K562 (cell line): ENCODE results near the gene MUCL3. TPM values are rescaled to one million over a fixed set of nuclear protein-coding genes. Genes with fewer than 3 reads are reported as not detected.

ENCODE experiments used
- ATAC-seq: fragments of 200-7000 bp; cut with Tn5 transposase; 3 replicates; pipeline ENCODE4 v1.9.1; 2020; ENCODE audit warnings: moderate library complexity
- BruUV-seq: library from RNA; stranded (reverse); fragments of 400-500 nt; replicated peaks from 2 replicates; lab custom pipeline; 2021; lab: Mats Ljungman, UMichigan
- CTCF ChIA-PET: fragments of 300-600 bp; formaldehyde crosslinking; extraction: SDS; loops from one replicate; lab custom pipeline; 2021; ENCODE audit warnings: low intra/inter-chr PET ratio; lab: Yijun Ruan, JAX
- POLR2A ChIA-PET: fragments of 300-600, 350-650 bp; sonication (Branson Sonifier 250); formaldehyde crosslinking; extraction: SDS; loops from one replicate; lab custom pipeline; 2021; ENCODE audit warnings: antibody characterized with exemption, inconsistent platforms; lab: Yijun Ruan, JAX
- DNase-seq, 4 experiments: peaks; one replicate each; pipeline versions ENCODE4 v3.0.0 to v3.0.0-alpha.2; 2011 to 2018; ENCODE audit warnings: low spot score in 3 of 4, mixed read lengths in 3 of 4; ENCODE audit errors: extremely low read depth in 1 of 4
- FAIRE-seq: peaks from 2 replicates; lab custom pipeline; 2011; peaks lifted over from hg19 to GRCh38; lab: Jason Lieb, UNC
- H2AFZ ChIP-seq: 2 replicates; pipeline ENCODE4 v1.6.0; 2011; ENCODE audit warnings: low read depth, low read length, control low read depth, inconsistent platforms
- H3K27ac ChIP-seq: fragments of 200-600 bp; 3 replicates; pipeline ENCODE4 v1.8.0; 2011; ENCODE audit warnings: low read depth, mild to moderate bottlenecking, control low read depth, inconsistent platforms, low read length, moderate library complexity, mixed read lengths; ENCODE audit errors: extremely low read depth
- H3K27me3 ChIP-seq, 2 experiments: fragments of 300-600 bp in 1 of 2; 2 replicates in 1 of 2; 3 replicates in 1 of 2; pipeline versions ENCODE4 v1.6.0 to v1.8.0; 2011; ENCODE audit warnings: inconsistent platforms in 2 of 2, low read length in 2 of 2, mild to moderate bottlenecking in 1 of 2, mixed read lengths in 1 of 2, moderate library complexity in 1 of 2; ENCODE audit not compliant: control insufficient read depth in 2 of 2, insufficient read depth in 2 of 2
- H3K36me3 ChIP-seq: fragments of 300-600 bp; 3 replicates; pipeline ENCODE4 v1.8.0; 2011; ENCODE audit warnings: mild to moderate bottlenecking, low read length, inconsistent platforms; ENCODE audit not compliant: control insufficient read depth, insufficient read depth
- H3K4me1 ChIP-seq, 2 experiments: fragments of 200-600 bp in 1 of 2; replicated peaks in 1 of 2; 2 replicates in 1 of 2; 3 replicates in 1 of 2; pipeline versions ENCODE4 v1.5.1 to v1.8.0; 2011; ENCODE audit warnings: inconsistent platforms in 2 of 2, low read length in 2 of 2, mild to moderate bottlenecking in 1 of 2, mixed read lengths in 1 of 2, moderate library complexity in 1 of 2; ENCODE audit not compliant: control insufficient read depth in 2 of 2, insufficient read depth in 2 of 2
- H3K4me2 ChIP-seq: 2 replicates; pipeline ENCODE4 v1.6.1; 2011; ENCODE audit warnings: low read length, control low read depth, inconsistent platforms, mixed read lengths; ENCODE audit not compliant: insufficient read depth
- H3K4me3 ChIP-seq: fragments of 200-600 bp; sonication (generic), shearing (Covaris generic); 2 replicates; pipeline ENCODE4 v1.5.1; 2016; ENCODE audit warnings: control low read depth, inconsistent platforms
- H3K79me2 ChIP-seq: fragments of 200-600 bp; 3 replicates; pipeline ENCODE4 v1.8.0; 2011; ENCODE audit warnings: low read length, inconsistent platforms; ENCODE audit not compliant: control insufficient read depth, insufficient read depth
- H3K9ac ChIP-seq, 2 experiments: 2 replicates each; pipeline versions ENCODE4 v1.6.0 to v1.6.1; 2011; ENCODE audit warnings: low read depth in 2 of 2, low read length in 2 of 2, control low read depth in 1 of 2, inconsistent platforms in 1 of 2, mild to moderate bottlenecking in 1 of 2, mixed read lengths in 1 of 2; ENCODE audit not compliant: insufficient read depth in 1 of 2
- H3K9me1 ChIP-seq: one replicate; pipeline ENCODE4 v1.6.0; 2011; ENCODE audit warnings: inconsistent platforms, mild to moderate bottlenecking, low read length, moderate library complexity; ENCODE audit not compliant: control insufficient read depth, insufficient read depth
- H3K9me3 ChIP-seq: replicated peaks from 2 replicates; pipeline ENCODE4 v1.5.1; 2011; ENCODE audit warnings: low read depth, low read length, inconsistent platforms; ENCODE audit not compliant: control insufficient read depth, insufficient read depth
- H4K20me1 ChIP-seq: replicated peaks from 2 replicates; pipeline ENCODE4 v1.6.1; 2011; ENCODE audit warnings: low read length, inconsistent platforms, mixed read lengths; ENCODE audit not compliant: control insufficient read depth, insufficient read depth
- BDP1 ChIP-seq: IDR thresholded peaks from 3 replicates; pipeline ENCODE4 v1.6.1; 2011; ENCODE audit not compliant: insufficient read length, insufficient read depth
- CREB1 ChIP-seq, 2 experiments: sonication (generic) in 1 of 2; formaldehyde crosslinking in 1 of 2; IDR thresholded peaks; 2 replicates each; pipeline versions ENCODE4 v1.6.1 to v1.8.0; 2012 to 2022; ENCODE audit warnings: inconsistent platforms in 1 of 2, mild to moderate bottlenecking in 1 of 2, missing genetic modification reagents in 1 of 2, moderate library complexity in 1 of 2
- NCOA2 ChIP-seq, 2 experiments: fragments of 450-650 bp; IDR thresholded peaks; 2 replicates each; pipeline ENCODE4 v1.6.1; 2018; ENCODE audit warnings: mild to moderate bottlenecking in 2 of 2, moderate library complexity in 1 of 2; ENCODE audit not compliant: partially characterized antibody in 2 of 2
- ZNF512 ChIP-seq: IDR thresholded peaks from 2 replicates; pipeline ENCODE4 v1.6.1; 2016; ENCODE audit warnings: missing genetic modification characterization, missing compliant biosample characterization
- WGBS: fragments of 100-300 bp; shearing (Covaris generic); methylation state at CpG from one replicate; pipeline ENCODE4 v1.1.6; 2016; ENCODE audit warnings: low coverage, mixed read lengths; ENCODE audit not compliant: insufficient coverage; ENCODE audit errors: missing lambda C conversion rate; 5-methylcytosine and 5-hydroxymethylcytosine counted together
- in situ Hi-C: fragments of 300-500 bp; cut with MboI; formaldehyde crosslinking; loops from 4 replicates; pipeline ENCODE4 v1.15.0; 2018; ENCODE audit warnings: inconsistent platforms, mixed read lengths
- intact Hi-C: fragments of 100-400 bp; cut with micrococcal nuclease; formaldehyde crosslinking; loops from 2 replicates; pipeline ENCODE4 v1.14.2; 2022
- polyA plus RNA-seq, 8 experiments: library from polyadenylated mRNA; depleted of rRNA in 4 of 8; stranded (reverse) in 5 of 8; unstranded in 3 of 8; fragments of >200 nt; fragmentation: Nextera tagmentation in 2 of 8; fragmentation: Illumina TruSeq in 1 of 8; extraction: Ambion mirVana in 2 of 8; extraction: Trizol in 1 of 8; gene quantifications; 2 replicates each; pipeline versions ENCODE4 v1.2.1 to v1.2.3, GENCODE V29; 2011 to 2014; ENCODE audit warnings: inconsistent platforms in 1 of 8, missing spikeins in 1 of 8
- total RNA-seq, 7 experiments: library from RNA; depleted of rRNA in 6 of 7; stranded (reverse); fragments of >200 nt in 6 of 7; fragmentation: Illumina TruSeq in 2 of 7; extraction: Trizol in 2 of 7; gene quantifications; 2 replicates each; pipeline versions ENCODE4 v1.2.1 to v1.2.3, GENCODE V29; 2011 to 2021; ENCODE audit warnings: low replicate concordance in 1 of 7

The MUCL3 gene
- total and polyA plus RNA-seq, 9 of the 15 experiments (the other 6 are each of a cell fraction or from before 2014, with no cell fraction given) = 0.07 TPM; not detected in 8

DNA sequence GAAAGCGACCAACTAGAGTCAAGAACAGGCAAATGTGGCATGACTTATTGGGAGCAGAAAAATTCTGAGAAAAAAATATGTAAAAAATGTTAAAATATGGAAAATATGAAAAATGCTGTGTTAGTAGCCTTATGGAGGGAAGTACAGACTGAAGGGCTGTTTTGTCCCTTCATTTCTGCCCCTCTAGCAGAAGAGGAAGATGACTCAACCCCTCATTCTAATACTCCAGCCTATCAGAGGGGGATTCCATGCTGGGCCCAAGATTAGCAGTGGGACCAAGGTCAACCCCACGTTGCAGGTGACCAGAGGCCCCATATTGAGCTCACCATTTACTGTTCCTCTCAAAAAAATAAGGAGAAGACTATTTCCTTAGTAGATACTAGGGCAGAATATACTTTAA is 51.1 kb downstream of the MUCL3 start:
- WGBS = 7% methylated on average over 2 of the region's 2 CpGs
- intact Hi-C loops = no loop called here
- H3K36me3 ChIP-seq = no peaks in the 10 kb centered on the region
- FAIRE-seq (no peak), ATAC-seq (no peak), DNase-seq (no peak)
- no peak overlapping the region for H2AFZ ChIP-seq
- no peaks in the 10 kb centered on the region for H3K9me1 ChIP-seq
- H3K4me1 ChIP-seq = no peaks in the 10 kb centered on the region; a peak in 1 of 5 replicates
- H3K27me3 ChIP-seq = peaks cover 17 to 37% of the 10 kb centered on the region in 2 experiments
- peaks cover 4% of the 10 kb centered on the region; the same call in 1 of the 2 replicates for H4K20me1 ChIP-seq
- H3K9ac ChIP-seq = no peak overlapping the region
- CTCF ChIA-PET = no interaction called here
- no peak overlapping the region for H3K4me2 ChIP-seq
- peak; percentile 55; the same call in 1 of the 2 replicates for TF ChIP-seq ZNF512
- TF ChIP-seq CREB1 (IDR thresholded peaks at IDR 0.05) = no peak
- TF ChIP-seq CREB1 (CRISPR knock-in tag; IDR thresholded peaks at IDR 0.05) = no peak
- TF ChIP-seq NCOA2 (IDR thresholded peaks at IDR 0.05; ENCODE audit: partially characterized antibody in 2 of 2) = no peak
- no peak for TF ChIP-seq BDP1
- no peak overlapping the region for H3K4me3 ChIP-seq
- in situ Hi-C loops = no loop called here
- no peaks in the 10 kb centered on the region for H3K79me2 ChIP-seq
- H3K27ac ChIP-seq = no peak overlapping the region
- no TSS peak for BruUV-seq
- POLR2A ChIA-PET = interaction anchor here (0.7 kb wide), 3 partner anchors 23 to 100 kb away, joined by 3 read pairs; no protein-coding TSS in a partner anchor
- no peaks in the 10 kb centered on the region for H3K9me3 ChIP-seq
